GM18507 (cell line): ENCODE data around the gene IGFALS.
"Not testable (repeated sequence)": the region's sequence is repeated elsewhere in the genome, so short reads cannot be mapped to it uniquely, and the experiment has no call there.

Source experiments
- DNase-seq: peaks from one replicate; pipeline ENCODE4 v3.0.0; 2011; ENCODE audit warnings: low read depth; ENCODE audit not compliant: insufficient read length; ENCODE audit errors: extremely low spot score
- FAIRE-seq: peaks from 2 replicates; lab custom pipeline; 2011; peaks lifted over from hg19 to GRCh38; lab: Jason Lieb, UNC

The IGFALS gene

DNA sequence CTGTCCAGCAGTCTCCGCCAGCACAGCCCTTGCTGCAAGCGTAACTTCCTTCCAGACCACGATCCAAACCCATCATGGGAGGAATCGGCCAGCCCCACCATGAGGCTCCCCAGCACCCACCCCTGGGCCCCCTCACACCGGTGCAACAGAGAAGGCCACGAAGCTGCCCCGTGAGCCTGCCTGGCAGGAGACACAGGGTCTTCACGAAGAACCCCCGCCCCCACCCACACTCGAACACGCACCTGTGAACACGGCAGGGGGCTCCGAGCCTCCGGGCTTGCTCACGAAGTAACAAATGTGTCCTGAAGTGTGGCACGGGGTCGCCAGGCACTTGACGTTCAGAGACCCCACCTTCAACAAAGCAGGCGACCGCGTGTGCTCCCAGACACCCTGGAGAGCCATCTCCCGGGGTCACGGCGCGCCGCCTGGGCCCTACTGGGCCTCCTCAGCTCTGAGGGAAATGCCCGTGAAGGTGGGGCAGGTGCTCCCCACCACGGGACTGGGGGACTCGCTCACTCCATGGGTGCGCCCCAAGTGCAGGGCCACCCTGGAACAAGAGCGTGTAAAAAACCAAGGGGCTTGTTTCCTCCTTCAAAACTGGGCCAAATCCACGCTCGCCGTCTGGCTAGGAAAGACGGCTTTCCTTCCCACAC is 25.5 kb upstream of the IGFALS start:
- DNase-seq: no peak
- FAIRE-seq: no peak

DNA sequence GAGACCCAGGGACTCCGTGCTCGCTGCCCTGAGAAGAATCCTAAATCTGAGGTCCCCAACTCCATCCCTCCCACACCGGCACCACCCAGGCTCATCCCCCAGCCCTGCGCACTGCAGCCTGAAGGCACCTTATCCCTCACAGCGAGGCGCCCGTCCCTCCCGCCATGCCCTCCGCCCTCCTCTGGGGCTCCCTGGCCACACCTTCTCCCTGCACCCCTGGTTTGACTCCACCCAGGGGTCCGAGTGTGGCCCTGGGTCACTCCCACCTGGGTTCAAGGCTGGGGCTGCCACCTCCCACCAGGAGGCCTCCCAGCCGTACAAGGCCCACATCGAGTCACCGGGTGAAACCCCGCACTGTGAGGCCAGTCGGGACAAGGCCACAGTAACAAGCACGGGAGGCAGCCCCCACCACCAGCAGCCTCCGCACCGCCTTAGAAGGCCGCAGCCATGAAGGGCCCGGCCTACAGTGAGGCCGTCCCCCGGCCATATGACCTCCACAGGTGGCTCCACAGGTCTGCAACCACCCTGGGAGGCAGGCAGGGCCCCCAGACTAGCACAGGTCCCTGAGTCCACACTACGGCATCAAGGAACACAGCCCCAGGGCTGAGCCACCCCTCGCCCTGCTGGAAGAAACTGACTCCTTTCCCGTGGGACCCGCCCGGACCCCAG is 24.8 kb upstream of the IGFALS start:
- DNase-seq (no peak), FAIRE-seq (no peak)

DNA sequence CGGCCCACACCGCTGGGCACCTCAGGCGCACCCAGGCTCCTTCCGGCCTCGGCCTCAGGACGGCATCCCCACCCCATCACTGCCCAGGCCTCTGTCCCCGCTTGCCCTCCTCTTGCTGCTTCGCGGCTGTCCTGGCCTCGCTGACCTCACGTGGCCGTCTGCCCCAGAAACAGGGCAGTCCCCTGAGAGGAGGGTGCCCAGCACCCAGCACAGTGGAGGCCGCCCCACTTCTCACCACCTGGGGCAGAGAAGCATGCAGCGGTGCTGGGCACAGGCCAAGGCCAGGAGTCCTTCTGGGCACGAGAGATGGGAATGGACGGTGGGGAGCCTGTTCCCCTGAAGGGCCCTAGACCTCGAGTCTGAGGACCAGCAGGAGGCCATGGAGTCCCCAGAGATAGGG is 24.2 kb upstream of the IGFALS start:
- FAIRE-seq (no peak), DNase-seq (no peak)

DNA sequence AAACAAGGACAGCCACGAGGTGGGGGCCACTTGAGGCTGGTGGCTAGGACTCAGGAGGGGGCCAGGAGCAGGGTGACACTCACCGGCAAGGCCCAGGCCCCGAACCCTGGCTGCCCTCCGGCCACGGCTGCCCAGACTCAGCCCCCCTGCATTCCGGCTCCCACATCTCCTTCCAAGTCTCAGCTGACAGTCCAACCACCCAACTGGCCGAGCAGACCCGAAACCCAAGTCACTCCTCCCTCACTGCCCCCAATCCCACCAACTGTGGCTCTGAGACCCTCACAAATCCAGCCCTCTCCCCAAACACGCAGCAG is 23.7 kb upstream of the IGFALS start:
- FAIRE-seq: no peak
- no peak for DNase-seq

DNA sequence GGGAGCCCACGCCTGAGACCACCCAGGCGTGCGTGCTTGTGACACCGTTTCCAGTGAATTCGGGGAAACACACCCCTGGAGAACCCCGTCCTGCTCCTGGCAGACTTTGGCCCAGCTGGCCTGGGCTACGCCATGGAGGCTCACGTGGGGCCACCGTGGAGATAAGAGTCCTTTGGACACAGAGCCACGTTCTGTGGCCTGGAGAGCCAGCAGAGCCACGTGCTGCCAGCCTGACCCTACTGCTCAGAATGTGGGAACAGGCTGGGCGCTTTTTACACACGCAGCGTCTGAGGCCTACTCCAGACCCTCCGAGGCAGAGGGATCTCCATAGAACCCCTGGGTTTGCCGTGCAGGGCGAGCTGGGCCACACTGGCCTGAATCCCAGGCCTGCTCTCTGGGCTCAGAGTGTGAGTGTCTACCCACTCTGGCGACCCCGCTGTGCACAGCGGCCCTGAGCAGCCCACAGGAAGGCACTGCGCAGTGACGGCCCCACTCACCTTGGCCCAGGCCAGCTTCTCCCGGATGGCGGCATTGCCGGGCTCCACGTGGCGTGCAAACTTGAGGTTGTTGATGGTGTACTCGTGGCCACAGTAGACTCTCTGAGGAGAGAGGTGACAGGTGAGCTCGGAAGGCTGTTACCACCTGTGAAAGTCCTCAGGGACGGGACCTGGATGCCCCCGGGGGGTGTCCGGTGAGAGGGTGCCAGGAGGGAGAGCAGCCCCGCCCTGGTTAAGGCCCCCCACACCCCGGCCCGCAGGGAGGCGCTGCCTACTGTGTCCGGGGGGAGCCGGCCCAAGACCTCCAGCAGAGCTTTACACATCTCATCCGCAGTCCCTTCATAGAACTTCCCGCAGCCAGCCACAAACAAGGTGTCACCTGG is 23.1 kb upstream of the IGFALS start:
- FAIRE-seq (no peak), DNase-seq (no peak)

DNA sequence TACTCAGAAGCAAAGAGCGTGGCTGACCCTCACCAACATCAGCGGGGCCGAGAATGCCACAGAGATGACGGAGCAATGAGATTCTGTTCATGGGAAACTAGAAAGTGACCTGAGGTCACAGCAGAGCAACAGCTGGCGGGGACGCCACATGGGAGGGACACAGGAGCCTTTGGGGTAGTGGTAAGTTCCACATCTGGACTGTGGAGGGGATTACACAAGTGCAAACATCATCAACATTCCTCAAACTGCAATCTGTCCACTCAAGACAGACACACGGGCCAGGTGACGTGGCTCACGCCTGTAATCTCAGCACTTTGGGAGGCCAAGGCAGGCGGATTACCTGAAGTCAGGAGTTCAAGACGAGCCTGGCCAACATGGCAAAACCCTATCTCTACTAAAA is 22.0 kb upstream of the IGFALS start:
- DNase-seq (no peak), FAIRE-seq (no peak)

DNA sequence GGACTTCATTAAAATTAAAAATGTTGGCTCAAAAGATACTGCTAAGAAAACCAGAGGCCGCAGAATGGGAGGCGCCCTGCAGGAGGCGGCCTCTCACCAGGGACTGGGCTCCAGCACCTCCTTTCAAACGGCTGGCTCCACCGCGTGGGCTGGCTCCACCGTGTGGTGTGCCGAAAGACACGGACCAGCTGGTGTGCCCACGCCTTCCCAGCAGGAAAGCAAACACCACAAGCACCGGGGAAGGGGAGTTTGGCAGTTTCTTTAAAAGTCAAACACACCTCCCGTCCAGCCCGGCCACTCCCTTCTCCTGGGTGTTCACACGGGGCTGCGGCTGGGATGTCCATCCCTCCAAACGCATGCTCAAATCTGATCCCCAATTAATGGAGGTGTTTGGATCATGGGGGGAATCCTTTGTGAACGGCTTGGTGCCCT is 19.2 kb upstream of the IGFALS start:
- no peak for DNase-seq

DNA sequence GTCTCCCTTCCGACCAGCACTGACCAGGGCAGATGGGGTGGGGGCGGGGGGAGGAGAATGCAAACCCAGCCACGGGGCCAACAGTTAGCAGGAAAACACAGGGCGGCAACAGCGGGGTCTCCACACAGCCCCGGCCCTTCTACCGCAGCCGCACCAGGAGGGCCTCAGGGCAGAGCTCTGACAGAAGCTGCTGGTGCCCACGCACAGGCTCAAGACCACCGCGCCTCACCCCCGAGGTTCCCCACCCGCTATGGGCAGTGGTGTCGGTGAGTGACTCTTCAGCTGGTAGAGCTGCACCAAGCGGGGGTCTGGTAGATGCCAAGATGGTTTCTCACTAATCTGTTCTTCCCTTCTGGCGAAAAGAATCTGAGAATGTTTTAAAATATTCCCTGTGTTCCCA is 17.0 kb upstream of the IGFALS start:
- FAIRE-seq (no peak), DNase-seq (no peak)

More for the DNA sequence above, 19.2 kb upstream of the IGFALS start:
- no peak for FAIRE-seq

DNA sequence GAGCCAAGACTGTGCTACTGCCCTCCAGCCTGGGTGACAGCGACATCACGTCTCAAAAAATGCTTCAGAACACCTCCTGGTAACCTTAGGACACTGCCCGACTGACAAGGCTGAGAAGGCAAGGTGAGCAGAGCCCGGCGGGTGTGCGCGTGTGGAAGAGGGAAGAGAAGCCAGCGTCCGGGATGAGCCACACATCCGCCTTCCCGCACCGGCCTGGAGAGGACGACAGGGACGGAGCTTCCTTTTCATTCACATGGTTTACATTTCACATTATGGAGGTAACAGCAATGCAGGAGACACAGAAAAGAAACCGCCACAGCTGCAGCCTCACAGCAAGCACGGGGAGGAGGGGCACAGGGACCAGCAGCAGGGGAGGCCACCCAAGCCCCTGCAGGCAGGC is 16.6 kb upstream of the IGFALS start:
- FAIRE-seq (no peak), DNase-seq (no peak)

DNA sequence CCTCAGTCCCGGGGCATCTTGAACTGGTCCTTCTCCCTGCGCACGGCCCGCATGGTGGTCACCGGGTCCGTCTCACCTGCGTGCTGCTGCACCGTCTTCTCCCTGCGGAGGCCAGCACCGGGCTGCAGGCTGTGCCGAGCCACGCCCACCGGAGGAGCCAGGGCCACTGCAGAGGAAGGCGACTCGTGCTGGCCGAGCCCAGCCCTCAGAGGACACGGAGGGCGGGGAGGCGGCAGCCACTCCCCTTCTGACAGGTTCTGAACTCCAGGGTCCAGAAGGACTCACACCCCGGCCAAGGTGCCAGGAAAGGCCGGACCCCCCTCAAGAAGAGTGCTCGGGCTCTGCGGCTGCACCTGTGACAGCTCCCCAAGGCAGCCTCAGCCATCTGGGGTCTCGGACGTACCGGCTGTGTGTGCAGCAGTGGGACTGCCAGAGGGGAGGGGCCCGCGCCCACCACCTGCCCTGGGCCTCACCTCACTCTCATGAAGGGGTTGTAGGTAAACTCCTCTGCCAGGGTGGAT is 15.8 kb upstream of the IGFALS start:
- no peak for DNase-seq
- FAIRE-seq: no peak

DNA sequence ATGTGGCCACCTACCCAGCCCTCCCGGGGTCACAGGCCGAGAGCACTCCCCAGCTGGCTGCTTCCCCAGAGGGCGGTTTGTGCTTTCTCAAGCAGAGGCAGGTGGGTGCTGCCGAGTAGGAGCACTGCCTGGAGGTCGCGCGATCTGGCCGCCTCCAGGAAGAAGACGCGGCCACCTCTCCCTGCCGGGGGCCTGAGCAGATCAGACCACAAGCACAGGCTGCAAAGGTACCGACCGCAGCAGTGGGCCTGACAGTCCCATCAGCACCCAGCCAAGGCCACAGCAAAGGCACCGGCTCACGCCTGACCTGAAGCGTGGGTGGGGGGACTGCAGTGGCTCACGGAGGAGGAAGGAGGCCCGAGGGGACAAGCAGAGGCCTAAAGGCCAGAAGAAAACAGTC is 15.2 kb upstream of the IGFALS start:
- DNase-seq (no peak), FAIRE-seq (no peak)

DNA sequence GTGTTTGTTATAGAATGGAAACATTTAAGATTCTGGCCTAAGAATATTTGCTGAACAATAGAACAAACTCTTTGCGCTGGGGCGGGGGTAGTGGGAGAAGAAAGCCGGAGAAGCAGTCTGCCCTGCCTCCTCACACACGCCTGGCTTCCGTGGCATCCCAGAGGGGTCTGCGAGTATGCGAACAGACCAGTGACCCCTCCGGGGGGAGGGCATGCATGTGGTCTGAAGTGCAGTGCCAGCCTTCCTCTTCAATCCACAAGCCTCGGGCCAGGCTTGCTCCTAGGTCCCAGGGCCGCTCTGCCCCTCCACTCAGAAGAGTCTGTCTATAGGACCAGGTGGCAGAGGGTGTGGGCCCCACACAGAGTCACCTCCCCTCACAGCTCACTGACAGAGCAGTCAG is 14.1 kb upstream of the IGFALS start:
- FAIRE-seq (no peak), DNase-seq (no peak)

DNA sequence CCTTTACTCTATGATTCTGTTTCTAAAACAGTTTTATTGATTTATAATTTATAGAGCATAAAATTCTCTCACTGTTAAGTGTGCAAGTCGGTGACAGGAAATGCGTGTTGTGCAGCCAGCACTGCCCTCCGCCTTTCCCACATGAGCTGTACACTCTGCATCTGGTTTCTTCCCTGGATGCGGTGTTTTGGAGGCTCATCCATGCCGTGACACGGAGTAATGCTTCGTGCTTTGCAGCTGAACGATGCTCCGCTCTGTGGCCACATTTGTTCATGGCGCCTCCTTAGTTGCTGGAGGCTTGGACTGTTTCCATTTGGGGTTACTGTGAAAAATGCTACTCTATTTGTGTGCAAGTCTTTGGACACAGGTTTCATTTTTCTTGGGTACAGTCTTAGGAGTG is 7.2 kb upstream of the IGFALS start:
- DNase-seq (no peak), FAIRE-seq (no peak)

DNA sequence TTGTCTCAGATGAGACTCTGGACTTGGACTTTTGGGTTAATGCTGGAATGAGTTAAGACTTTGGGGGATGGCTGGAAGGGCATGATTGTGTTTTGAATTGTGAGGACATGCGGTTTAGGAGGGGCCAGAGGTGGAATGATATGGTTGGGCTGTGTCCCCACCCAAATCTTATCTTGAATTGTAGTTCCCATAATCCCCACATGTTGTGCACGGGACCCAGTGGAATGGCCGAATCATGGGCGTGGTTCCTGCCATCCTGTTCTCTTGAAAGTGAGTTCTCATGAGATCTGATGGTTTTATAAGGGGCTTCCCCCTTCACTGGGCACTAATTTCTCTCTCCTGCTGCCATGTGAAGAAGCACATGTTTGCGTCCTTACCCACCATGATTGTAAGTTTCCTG is 5.8 kb upstream of the IGFALS start:
- not testable (repeated sequence) for FAIRE-seq, DNase-seq

DNA sequence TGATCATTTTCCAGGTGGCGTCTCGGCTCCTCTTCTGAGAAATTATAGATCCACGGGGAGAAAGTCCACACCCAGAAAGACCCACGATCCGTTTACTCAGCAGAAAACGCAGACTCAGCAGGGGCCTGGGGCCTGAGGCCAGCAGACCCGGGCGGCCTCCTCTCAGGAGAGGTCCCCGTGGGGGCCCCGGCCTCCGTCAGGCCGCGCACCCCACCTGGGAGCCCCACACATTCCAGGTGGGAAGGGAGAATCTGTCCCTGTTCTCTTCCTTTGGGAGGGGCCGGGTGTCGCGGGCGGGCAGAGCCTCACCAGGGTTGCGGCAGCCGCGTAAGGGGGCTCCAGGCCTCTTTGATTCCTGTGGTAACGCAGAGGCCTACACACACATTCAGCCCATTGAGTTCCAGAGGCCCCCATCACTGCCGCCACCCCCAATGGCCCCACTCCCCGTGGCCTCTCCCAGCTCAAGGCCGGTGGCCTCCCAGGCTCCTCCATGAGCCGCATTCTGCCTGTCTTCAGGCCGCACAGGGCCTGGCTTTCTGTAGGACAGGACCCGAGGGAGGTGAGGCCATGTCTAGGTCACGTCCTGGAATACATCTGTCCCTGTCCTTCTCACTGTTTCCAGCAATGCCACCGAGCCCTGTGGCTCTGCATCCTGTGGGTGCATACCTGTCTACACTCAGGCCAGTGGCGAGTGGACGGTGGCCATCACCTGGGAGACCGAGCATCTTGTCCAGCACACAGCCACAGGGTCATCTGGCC is 1.6 kb upstream of the IGFALS start:
- no peak for FAIRE-seq

DNA sequence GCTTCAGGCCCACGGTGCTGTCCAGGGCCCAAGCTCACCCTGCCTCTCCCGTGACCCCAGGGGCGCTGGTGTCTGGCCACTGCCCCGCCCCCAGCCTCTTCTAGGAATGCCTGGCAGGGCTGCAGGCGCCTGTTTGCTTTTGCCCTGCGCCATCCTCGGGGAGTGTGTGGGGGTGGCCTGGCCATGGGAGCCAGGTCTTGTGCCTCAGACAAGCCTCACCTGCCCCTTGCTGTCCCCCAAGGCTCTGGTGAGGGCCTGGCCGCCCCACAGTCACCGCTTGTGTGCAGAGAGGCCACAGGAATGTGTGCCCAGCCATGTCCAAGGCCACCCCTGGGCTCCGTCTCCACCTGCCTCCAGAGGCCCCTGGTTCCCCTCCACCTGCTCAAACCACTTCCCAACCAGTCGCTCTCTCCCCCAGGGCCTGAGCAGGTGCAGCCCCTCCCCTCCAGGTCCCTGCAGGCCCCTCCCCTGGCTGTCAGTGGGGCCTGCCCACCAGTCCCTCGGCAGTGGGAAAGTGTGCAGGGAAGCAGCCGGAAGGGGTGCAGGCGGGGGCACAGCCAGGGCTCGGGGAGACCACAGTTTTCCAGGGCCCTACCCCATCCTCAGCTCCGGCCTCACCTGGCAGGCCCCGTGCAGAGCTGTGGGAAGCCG is 841 bp upstream of the IGFALS start:
- DNase-seq: no peak
- FAIRE-seq: no peak

More for the DNA sequence above, 1.6 kb upstream of the IGFALS start:
- DNase-seq: no peak

DNA sequence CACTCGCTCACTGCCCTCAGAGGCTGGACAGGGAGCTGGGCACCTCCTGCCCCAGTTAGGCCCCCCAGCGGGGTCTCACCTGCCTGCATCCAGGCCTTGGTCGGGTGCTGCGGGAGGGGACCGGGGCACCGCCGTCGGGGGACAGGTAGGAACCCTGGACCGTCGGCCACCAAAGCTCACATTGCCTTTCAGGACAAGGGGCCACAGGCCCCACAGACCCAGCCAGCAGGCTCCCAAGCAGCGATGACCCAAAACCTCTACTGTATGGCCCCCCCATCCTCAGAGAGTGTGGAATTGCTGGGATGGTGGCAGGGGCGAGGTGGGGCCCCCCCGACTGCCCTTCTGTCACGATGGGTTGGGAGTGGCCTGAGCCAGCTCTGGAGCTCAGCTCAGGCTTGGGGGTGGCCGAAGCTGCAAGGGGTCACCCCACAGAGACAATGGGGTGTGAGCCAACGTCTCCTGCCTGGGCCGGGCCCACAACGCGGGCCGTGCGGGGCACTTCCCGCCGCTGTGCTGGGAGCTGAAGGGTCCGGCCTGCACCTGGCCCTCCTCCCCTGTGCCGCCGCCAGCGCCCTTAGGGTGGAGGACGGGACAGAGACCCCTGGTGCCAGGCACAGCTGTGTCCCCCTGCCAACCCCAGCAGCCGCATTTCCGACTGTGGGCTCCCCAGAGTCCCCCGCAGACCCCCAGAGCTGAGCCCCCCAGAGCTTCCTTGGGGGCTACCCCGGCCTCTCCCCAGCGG is 498 bp downstream of the IGFALS start:
- DNase-seq (no peak), FAIRE-seq (no peak)

DNA sequence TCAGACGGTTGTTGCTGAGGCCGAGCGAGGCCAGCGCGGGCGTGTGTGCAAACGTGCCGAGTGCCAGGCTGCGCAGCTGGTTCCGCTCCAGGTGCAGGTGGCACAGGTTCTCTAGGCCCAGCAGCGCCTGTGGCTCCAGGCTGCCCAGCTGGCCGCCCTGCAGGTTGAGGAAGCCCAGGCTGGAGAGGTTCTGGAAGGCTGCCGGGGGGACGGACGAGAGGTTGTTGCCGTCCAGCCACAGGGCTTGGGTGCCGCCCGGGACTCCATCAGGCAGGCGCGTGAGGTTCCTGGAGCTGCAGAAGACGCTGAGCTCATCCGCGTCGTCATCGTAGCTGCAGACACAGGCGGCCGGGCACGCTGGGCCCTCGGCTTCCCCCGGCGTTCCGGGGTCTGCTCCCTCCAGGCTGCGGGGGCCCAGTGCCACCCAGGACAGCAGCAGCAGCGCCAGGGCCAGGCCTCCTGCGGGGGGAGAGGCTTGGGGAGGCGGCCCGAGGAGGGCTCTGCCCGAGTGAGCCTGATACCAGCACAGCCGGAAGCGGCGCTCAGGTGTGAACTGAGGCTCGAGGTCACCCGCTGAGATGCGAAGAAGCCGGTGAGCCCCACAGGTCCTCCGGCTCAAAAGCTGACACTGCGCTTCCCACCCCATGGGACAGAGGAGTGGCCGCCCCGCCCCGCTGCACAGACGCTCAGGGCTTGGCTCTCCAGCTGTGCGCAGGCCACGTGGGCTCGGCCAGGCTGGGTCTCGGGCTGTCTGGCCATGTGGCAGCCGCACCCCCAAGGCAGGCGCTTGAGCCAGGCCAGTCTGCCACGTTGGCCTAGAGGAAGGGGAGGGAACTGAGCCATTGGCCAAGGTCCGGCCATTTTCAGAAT is 1.3 kb downstream of the IGFALS start:
- no peak for DNase-seq
- FAIRE-seq: no peak
